HG03565 (cell line): ENCODE data around the gene MTLN.
"Not testable (repeated sequence)": the region's sequence is repeated elsewhere in the genome, so short reads cannot be mapped to it uniquely, and the experiment has no call there.

Source experiments
- ATAC-seq: cut with Tn5 transposase; IDR thresholded peaks from one replicate; pipeline ENCODE4 v1.9.1; 2021; ENCODE audit warnings: mild to moderate bottlenecking, moderate library complexity; ENCODE audit not compliant: unreplicated experiment

The MTLN gene

GRCh38 chr2:110204408-110205385 is 7.7 kb downstream of the MTLN start, which contains the start of gene NPHP1:
Gene NPHP1 (minus strand): TSS chr2:110205013. CDS start chr2:110204968, 45 bp downstream.
- ATAC-seq = peak; percentile 90

GRCh38 chr2:110198016-110198415 is 14.3 kb downstream of the MTLN start:
- ATAC-seq = no peak

GRCh38 chr2:110197452-110197851 is 14.9 kb downstream of the MTLN start:
- ATAC-seq = no peak

GRCh38 chr2:110190169-110190568 is 22.2 kb downstream of the MTLN start:
- not testable (repeated sequence) for ATAC-seq

GRCh38 chr2:110182449-110182848 is 29.9 kb downstream of the MTLN start:
- no peak for ATAC-seq

- no peak for ATAC-seq
These were observed 32.3 kb downstream of the MTLN start for GRCh38 chr2:110180036-110180435.

GRCh38 chr2:110173523-110173922 is 38.8 kb downstream of the MTLN start:
- no peak for ATAC-seq

- ATAC-seq = no peak
These were observed 39.8 kb downstream of the MTLN start for GRCh38 chr2:110172506-110172905.

- no peak for ATAC-seq
These were observed 42.2 kb downstream of the MTLN start for GRCh38 chr2:110170102-110170501.

- no peak for ATAC-seq
These were observed 44.9 kb downstream of the MTLN start for GRCh38 chr2:110167326-110168000.

- no peak for ATAC-seq
These were observed 46.1 kb downstream of the MTLN start for GRCh38 chr2:110166266-110166665.
